NCI-H510A treated with DMSO at 0.1 percent for 48 hours (cell line): Measurements from ENCODE around the gene GPR55.
"Not testable (repeated sequence)": the region's sequence is repeated elsewhere in the genome, so short reads cannot be mapped to it uniquely, and the experiment has no call there.

Source experiments
- DNase-seq: peaks from one replicate; lab custom pipeline; 2025; lab: John Stamatoyannopoulos, UW

GPR55 gene, protein sequence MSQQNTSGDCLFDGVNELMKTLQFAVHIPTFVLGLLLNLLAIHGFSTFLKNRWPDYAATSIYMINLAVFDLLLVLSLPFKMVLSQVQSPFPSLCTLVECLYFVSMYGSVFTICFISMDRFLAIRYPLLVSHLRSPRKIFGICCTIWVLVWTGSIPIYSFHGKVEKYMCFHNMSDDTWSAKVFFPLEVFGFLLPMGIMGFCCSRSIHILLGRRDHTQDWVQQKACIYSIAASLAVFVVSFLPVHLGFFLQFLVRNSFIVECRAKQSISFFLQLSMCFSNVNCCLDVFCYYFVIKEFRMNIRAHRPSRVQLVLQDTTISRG

DNA sequence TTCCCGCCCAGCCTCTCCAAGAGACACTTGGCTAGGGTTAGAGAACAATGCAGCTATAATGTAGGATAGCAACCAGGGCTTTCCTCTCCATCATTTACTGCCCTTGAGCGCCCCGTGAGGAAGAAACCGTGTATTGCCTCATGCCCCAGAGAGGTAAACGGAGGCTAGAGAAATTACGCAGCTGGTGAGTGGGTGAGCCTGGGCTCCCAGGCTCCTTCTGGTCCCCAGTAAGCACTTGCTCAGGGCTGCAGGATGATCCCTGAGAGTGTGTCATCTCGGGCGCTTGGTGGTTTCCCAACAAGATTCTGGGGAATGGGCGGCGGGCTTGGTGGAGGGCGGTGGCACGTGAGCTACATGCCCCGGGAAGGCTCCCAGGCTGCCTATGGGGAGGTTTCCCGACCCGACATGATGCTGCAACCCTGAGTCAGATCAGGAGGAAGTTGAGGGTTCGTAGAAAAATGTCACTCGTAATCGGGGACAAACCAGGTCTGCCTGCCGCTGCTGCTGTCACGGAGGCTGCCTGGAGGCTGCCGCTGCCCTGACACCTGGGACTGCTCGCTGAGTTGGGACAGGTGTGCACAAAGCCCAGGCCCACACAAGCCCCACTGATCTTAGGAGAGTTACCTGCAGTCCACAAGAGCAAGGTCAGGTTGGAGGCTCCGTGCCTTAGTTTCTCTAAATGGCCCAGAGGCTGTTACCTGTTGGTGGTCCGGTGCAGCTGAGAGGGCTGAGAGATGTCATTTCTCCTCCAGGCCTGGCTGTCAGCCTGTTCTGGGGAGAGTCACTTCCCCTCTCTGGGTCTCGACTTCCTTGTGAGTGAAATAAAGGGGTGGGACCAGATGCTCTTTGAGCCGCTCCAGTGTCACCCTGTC is at the start of gene GPR55:
TSS of gene GPR55 (minus strand) at position 773 of the 872 bp plus-strand sequence. CDS start 14,280 bp downstream, outside the sequence.
- peak; percentile 31 for DNase-seq

DNA sequence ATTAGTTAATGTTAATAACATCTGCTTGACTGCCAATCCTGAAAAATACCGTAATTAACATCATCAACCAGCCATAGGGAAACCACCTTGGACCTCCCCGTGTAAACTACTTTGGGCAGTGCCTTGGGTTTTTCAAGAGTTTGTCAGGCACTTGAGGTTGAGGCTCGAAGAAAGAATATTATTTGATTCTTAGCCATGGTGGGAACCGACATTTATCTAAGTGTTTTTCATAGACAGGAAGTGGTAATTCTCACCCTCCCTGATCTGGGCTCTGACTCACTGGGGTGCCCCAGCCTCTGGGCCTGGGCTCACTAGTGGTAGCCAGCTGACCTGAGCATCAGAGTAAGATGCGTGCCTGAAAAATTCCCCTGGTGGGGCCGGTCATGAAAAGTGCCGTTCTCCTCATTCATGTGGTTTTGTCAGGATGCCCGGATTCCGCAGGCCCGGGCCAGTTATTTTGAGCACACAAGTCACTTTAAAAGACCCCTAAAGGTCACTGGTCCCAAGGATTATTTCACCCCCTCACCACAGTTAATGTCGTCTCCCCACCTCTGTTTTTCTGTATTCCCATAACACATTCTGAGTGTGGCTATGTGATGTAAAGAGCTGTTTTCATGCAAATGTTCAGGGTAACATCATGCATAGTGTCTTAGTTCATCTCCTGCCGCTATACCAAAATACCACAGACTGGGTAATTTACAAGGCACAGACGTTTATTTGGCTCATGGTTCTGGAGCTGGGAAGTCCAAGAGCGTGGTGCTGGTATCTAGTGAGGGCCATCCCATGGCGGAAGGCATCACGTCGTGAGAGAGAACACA is 49.3 kb upstream of the GPR55 start:
- no peak for DNase-seq

DNA sequence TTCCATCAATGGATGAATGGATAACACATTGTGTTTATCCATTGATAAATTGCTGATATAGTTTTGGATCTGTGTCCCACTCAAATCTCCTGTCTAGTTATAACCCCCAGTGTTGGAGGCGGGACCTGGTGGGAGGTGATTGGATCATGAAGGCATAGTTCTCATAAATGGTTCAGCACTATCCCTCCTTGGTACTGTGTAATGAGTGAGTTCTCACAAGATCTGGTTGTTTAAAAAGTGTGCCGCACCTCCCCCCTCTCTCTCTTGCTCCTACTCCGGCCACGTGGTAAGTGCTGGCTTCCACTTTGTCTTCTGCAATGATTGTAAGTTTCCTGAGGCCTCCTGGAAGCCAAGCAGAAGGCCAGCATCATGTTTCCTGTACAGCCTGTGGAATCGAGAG is 47.0 kb upstream of the GPR55 start:
- no peak for DNase-seq

DNA sequence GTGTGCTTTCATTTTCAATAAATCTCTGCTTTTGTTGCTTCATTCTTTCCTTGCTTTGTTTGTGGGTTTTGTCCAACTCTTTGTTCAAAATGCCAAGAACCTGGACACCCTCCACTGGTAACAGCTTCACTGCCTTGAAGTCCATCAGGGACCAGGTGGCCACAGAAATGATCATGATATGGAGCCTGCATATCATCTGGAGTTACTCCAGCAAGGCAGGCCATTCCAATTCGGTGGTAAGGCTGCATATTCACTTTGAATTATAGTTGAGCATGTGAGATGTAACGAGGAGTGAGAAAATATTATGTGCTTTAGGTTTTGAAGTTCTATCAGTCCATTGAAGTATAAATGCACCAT is 44.6 kb upstream of the GPR55 start:
- DNase-seq, result no peak

DNA sequence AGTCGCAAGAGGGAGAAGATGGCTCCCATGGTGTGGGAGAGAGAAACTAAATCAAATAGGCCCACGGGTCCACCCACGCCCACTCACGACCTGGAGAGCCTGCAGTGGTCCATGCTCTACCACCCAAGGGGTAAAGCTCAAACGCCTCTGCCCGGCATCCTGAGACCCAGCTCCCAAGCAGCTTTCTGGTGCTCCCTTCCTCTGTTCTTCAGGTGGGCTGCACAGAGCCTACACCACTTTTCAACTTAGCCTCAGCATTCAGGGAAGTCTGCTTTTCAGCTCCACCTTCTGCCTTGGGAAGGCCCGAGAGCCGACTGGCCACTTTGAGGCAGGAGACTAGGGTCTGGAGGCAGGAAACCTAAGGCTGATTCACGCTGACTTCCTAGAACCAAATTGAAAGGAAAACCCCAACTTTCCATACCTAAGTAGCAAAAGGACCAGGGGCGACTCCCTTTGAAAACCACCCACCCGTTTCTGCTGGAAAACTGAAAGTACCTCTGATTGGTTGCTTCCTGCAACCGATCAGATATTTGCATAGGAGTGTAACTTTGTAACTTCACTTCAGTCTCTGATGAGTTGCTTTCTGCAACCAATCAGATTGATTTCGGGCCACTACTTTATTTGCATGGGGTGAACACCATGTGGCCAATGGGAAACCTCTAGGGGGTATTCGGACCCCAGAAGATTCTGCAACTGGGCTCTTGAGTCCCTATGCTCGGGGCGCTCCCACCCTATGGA is 44.0 kb upstream of the GPR55 start:
- DNase-seq, result no peak

DNA sequence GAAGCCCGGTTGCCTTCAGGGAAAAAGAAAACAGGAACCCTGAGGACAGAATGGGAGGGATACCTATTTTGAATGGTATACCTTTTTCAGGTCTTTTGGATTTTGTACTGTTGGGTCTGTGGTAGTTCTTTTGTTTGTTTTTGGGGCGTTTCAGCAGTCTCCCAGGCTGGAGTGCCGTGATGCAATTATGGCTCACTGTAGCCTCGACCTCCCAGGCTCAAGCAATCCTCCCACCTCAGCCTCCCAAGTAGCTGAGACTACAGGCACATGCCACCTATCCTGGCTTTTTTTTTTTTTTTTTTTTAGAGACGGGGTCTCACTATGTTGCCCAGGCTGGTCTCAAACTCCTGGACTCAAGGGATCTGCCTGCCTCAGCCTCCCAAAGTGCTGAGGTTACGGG is 43.3 kb upstream of the GPR55 start:
- not testable (repeated sequence) for DNase-seq

DNA sequence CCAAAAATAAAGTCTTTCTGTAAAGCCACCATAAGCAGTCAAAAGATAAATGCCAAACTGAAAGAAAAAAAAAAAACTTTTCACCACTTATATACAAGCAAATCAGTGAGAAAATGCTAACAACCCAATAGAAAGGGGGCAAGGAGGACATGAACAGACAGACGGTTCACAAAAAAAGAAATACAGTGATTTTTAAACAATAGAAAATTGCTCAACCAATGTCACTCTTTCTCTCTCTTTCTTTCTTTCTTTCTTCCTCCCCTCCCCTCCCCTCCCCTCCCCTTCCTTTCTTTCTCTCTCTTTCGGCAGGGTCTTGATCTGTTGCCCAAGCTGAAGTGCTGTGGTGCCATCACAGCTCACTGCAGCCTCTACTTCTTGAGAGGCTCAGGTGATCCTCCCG is 42.1 kb upstream of the GPR55 start:
- DNase-seq, result no peak

DNA sequence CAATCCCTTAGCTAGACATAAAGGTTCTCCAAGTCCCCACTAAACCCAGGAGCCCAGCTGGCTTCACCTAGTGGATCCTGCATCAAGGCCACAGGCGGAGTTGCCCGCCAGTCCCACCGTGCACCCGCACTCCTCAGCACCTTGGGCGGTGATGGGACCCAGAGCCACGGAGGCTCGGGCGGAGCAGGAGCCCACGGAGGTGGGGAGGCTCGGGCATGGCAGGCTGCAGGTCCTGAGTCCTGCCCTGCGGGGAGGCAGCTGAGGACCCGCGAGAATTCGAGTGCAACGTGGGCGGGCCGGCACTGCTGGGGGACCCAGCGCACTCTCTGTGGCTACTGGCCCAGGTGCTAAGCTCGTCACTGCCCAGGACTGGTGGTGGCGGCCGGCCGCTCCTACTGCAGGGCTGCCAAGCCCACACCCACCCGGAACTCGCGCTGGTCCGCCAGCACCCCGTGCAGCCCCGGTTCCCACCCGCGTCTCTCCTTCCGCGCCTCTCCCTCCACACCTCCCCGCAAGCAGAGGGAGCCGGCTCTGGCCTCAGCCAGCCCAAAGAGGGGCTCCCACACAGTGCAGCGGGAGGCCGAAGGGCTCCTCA is 39.2 kb upstream of the GPR55 start:
- no peak for DNase-seq

DNA sequence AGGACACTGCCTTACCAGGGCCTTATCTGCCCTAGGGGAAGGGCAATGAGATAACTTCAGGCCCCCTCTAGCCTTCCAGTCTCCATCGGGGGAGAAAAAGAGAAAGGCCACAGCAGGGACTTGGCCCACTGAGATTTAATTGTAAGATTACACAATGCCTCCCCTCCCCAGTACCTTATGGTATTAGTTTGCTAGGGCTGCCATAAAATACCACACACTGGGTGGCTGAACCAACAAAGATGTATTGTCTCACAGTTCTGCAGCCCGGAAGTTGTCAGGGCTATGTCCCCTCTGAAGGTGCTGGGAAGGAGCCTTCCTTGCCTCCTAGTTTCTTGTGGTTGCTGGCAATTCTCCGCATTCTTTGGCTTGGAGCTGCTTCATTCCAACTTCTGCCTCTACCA is 36.0 kb upstream of the GPR55 start:
- no peak for DNase-seq

DNA sequence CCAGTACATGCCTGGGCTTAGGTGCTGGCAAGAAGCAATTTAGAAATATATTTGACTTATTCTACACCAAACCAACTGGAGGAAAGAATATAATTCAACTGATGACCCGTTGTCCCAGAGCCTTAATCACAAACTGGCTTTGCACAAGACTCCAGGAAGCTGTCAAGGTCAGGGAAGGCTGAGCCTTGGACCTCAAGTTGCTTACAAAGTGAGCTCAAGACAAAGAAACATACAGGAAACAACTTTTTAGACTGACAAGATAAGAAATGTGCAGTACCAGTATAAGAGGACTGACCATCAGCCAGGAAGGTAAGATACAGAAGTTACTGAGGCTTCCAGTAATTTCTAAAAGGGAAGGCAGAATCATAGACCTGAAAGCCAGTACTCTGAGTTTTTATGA is 35.0 kb upstream of the GPR55 start:
- DNase-seq, result no peak

DNA sequence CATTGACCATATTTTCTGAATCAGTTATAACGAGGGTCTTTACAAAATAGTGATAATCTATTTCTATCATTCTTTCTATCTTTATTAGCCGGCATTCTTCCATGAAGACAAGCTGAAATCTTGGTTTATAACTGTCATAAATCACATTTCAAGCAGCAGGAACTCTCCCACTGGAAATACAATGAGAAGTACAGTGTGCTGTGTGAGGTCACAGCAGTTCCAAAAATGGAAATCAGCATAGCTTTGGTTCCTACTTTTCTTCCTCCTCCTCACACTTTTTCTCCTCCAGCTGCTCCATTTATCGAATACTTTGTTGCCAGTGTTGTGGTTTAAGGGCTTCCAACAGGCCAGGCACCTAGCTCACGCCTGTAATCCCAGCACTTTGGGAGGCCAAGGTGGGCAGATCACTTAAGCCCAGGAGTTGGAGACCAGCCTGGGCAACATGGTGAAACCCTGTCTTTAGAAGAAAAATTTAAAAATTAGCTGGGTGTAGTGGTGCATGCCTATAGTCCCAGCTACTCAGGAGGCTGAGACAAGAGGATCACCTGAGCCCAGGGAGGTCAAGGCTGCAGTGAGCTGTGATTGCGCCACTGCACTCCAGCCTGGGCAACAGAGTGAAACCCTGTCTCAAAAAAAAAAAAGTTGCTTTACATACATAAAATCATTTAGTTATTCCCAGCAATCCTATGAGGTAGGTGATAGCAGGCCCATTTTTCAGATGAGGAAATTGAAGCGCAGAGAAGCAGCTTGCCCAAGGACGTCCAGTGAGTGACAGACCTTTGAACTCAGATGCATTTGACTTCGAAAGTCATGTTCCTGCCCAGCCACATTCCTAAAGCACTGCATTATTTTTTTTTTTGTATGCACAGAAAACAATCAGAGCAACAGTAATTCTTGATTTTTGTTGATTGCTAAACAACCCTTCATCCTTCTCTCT is 34.0 kb upstream of the GPR55 start:
- DNase-seq, result no peak

DNA sequence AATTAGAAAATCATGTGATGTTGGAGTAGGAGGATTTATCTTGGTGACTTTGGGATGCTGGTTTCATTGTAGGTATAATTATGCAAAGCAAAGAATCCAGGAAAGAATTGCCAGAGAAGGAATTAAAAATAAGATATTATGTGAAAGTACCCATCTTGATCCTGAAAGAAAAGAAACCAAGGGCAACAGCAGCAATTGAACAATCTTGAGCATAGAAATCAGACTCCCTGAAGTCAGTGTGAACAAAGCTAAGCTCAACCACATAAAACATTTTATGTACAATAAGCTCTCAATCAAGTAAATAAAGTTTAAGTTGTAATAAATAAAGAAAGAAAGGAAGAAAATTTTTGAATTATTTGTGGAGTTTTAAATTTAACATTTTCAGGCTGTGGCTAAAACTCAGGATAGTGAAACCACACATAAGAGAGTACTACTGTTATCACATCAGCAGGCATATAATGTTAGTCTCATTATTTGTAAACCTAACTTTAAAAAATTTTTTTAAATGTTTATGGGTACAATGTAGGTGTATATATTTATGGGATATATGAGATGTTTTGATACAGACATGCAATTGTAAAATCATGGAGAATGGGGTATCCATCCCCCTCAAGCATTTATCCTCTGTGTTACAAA is 32.8 kb upstream of the GPR55 start:
- peak; percentile 67 for DNase-seq

DNA sequence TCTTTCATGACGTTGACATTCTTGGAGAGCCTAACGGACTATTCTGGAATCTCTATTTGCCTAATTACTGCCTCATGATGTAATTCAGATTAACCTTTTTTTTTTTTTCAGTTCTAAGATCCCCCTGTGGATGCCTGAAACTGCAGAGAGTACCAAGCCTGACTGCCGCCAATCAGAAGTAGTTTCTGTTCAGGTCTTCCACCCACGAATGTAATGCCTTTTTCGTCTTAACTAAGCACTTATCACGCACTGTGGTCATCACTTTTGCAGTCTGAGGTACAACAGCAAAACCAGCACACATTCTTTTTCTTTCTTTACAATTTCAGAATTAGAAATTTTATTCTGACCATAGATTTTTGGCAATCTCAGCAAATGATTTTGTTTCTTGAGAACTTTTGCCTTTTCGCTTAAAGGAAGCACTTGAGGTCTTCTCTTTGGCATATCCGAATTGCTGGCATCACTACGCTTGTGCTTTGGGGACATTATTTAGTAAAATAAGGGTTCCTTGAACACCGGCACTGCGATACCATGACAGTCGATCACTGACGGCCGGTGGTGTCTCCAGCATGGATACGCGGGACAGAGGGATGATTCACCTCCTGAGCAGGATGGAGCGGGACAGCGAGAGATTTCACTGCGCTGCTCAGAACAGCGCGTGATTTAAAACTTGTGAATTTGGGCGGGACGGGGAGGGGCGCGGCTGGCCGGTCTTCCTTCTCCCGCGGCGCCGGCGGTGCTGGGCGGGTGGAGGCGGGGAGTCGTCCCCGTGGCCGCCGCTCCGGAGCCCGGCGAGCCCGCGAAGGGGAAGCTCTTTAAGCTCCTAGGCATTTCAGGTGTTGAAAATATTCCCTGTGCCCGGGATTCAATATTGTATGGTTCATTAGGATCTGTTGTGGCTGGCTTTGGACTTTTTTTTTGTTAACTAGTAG is 32.0 kb upstream of the GPR55 start:
- DNase-seq, result peak; percentile 67

DNA sequence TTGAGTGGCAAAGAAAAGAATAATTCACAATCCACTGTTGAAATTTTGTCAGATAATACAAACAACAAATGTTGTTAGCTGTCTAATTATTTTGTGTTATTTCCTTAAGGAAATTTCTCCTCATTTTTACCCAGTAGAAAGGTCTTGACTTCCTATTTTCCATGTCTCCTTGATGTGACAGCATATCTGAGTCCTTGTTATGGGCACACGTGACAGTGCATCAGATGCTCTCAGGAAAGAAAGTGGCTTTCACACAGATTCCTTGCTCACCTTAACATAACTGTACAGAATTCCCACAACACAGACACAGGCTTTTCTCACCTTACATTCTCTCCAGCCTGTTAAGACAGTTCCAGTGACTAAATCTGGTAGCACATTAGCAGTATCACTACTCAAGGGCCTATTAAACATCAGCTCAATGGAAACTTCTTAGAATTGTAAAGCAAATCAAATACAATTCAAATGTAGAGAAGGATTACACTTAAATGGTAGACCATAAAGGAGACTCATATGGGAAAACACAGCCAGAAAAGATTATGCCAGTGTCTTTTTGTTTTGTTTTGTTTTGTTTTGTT is 30.2 kb upstream of the GPR55 start:
- no peak for DNase-seq

DNA sequence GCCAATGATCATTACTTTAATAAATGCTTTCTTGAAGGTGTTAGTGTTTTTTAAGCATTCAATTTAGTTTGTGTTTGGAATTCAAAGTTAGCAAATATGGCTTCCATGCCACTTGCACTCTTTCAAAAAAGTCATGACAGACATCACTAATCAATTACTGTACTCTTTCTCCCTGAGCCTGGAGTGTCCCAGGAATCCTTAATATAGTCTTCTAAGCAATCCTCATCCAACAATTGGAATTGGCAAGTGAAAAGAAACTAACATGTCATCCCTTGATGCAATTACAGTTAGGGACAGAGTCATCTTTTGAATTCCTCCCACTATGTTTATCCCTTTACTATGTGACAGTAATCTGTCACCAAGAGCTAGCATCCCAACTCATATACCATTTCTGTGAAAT is 29.7 kb upstream of the GPR55 start:
- no peak for DNase-seq

DNA sequence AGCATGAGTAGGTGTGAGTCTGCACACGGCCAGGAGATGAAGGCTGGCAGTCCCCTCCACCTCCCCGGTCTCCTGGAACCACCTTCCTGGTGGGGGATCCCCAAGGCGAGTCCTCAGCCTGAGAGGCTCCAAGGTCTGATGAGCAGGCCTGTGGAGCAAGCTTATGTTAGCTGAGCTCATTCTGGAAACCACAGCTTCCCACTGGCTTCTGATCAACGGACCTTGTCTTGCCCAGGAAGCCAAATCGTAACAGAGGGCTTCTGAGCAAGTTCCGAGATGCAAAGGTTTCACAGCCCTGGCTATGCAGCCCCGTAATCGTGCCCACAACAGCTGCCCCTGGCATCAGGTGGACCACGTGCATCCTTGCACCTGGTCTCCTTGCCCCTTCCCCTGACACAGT is 28.8 kb upstream of the GPR55 start:
- DNase-seq, result no peak

DNA sequence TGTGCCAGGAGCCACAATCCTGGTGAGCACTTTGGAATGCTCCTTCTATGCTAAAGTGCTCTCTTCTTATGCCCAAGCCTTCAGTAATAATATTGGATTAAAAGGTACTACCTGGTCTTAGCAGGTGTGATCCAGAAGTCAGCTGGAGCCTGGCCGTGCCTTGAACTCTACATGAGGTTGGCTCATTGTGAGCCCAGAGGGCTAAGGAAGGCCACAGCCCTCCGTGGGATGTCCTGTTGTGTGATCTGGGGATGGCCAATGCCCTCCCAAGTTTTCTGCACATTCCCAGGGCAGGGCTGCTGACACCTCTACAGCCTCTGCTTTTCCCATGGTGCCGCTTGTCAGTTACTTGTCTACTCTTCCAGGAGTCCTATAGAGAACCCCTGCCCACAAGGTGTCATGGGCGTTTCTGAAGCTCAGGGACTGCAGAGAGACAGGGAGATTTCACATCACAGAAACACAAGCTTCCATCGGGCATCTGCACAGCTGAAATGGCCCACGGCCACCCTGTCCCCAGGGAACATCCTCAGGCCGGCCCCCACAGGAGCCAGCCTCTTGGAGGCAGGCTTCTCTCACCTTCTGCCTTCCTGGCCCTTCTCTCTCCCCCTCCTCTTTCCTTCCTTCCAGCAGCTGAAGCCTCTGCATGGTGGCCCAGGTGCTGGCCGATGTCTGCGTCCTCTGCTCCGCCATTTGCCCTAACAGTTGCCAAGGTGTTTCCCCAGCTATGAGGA is 27.3 kb upstream of the GPR55 start:
- no peak for DNase-seq

DNA sequence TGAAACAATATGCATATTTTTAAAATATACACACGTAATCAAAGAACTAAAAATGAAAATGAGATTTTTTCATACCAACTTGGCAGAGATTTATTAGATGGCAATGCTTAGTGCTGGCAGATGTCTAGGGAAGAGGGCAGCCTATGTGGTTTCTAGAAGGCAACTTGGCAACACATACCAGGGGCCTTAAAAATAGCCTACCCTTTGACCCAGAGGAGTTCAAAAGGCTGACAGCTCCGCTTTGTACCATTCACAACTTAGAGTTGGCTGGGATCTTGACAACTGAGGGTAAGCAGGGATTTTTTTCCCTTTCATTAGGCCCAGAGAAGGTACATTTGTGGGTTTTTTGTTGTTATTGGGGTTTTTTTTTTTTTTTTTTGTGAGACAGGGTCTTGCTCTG is 26.4 kb upstream of the GPR55 start:
- DNase-seq, result no peak
